Measurements from ENCODE around the gene PTPRN2.

Gene PTPRN2

DNA sequence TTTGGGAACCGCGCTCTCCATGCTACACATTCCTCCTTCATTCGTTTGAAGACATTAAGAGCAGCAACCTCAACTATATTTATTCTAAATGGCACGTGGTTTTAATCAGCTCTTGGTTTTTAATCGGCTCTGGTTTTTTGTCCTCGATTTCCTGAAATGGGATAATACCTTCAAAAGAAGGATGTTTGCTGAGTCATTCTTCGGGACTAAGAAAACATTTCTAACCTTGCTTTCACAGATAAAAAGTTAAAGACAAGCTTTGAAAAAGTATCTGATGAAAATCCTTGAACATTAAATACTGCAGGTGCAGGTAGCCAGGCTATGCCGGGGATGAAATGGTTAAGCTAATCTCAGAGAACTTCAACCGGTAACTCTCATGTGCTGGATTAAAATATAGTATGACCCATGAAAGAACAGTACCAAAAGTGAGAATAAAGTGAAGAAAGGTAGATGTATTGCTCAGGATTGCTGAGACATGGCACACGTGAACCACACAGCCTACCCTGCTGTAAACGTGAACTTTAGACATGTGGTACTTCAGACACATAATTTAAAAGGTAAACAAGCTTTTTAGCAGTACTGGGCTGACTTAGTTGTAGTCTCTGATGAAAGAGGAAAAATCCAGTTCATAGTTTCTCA is 89.1 kb downstream of the PTPRN2 start:
- no peak for DNase-seq (ENCODE audit: low read depth, low spot score)
- no peak overlapping the region for H3K27ac ChIP-seq

GRCh38 chr7:158497627-158498026 is 90.0 kb downstream of the PTPRN2 start:
- no peak for DNase-seq (ENCODE audit: low read depth, low spot score)
- H3K27ac ChIP-seq, result no peak overlapping the region

DNA sequence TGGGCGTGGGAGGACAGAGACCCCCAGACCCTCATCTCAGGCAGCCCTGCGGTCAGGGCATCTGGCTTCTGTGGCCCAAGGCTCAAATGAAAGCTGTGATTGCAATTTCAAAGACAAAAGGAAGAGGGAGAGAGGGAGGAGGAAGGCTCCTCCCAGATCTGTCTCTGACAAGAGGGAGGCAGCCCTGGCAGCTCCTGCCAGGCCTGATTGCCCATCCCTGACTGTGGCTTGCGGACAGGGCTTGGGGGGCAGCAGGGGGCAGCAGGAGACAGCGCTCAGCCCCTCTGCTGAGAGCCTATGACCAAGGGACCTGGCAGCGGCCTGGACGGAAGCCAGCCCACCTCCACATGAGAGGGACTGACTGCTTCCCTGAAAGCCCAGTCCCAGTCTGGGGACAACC is 91.8 kb downstream of the PTPRN2 start:
- H3K27ac ChIP-seq, result no peak overlapping the region
- no peak for DNase-seq (ENCODE audit: low read depth, low spot score)

- DNase-seq (ENCODE audit: low read depth, low spot score), result no peak
- no peak overlapping the region for H3K27ac ChIP-seq
Measured at GRCh38 chr7:158495216-158495615, 92.4 kb downstream of the PTPRN2 start.

DNA sequence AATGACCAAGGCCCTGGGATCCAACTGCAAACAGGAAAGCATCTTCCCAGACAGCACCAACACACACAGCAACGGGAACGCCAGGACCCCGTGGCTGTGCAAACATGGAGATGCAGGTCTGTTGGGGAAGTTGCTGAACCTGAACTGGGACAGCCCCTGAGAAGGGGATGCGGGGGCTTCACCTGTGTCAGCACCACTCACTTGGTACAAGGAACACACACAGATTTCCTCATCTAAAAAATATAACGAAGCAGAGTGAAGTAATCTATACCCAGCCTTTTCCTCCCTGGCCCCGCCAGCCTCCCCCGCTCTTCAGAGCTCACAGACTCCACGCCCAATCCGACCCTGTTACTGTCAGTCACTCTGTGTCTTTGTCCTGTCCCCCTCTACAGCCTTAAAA is 93.0 kb downstream of the PTPRN2 start:
- H3K27ac ChIP-seq, result no peak overlapping the region
- DNase-seq (ENCODE audit: low read depth, low spot score), result no peak

- H3K27ac ChIP-seq, result no peak overlapping the region
- DNase-seq (ENCODE audit: low read depth, low spot score), result no peak
Measured at GRCh38 chr7:158494162-158494586, 93.4 kb downstream of the PTPRN2 start.

- no peak for DNase-seq (ENCODE audit: low read depth, low spot score)
- no peak overlapping the region for H3K27ac ChIP-seq
Measured at GRCh38 chr7:158492367-158492764, 95.3 kb downstream of the PTPRN2 start.

DNA sequence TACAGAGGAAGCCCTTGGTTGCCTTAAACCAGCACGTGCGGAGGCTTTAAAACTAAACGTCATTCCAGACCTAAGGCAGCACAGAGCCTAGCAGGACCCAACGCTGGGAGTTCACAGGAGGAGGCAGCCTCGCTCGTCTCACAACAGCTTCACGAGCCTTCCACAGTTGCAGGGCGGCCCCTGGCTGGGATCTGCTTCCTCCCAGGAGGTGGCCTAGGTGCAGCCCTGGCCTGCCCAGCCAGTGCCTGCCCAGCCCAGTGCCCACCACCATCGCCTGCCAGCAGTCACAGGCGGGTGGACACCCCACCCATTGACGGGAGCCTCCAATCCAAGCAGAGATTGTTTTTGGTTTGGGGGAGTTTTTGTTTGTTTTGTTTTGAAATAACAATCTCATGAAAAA is 96.5 kb downstream of the PTPRN2 start:
- no peak for DNase-seq (ENCODE audit: low read depth, low spot score)
- no peak overlapping the region for H3K27ac ChIP-seq

DNA sequence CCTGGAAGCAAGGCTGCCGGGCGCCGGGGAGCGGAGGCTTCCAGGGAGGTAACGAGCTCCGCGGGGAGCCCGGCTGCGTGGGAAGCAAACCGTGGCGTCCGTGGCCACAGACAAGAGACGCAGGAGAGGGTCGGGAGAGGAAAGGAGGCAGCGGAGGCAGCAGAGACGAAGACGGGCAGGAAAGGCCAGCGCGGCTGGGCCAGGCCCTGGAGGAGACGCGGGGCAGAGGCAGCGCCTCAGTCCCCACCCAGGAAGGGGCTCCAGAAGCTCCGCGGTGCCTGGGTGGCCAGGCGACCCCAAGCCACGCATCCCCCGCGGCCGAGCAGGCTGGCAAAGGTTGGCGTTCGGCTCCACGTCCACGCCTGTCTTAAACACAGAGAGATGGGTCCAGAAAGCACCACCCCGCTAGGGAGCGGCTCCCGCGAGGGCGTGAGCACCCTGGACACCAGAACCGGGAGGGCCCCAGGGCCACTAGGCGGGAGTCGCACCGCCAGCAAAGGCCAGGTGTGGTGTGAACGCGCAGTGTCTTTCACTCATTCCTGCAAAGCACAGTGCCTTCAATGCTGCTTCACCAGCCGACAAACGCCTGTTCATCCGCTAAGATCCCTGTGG is 97.3 kb downstream of the PTPRN2 start:
- DNase-seq (ENCODE audit: low read depth, low spot score), result no peak
- H3K27ac ChIP-seq, result no peak overlapping the region

GRCh38 chr7:158489462-158490155 is 98.0 kb downstream of the PTPRN2 start:
- no peak overlapping the region for H3K27ac ChIP-seq
- DNase-seq (ENCODE audit: low read depth, low spot score), result no peak

GRCh38 chr7:158488181-158488971 is 99.2 kb downstream of the PTPRN2 start:
- no peak overlapping the region for H3K27ac ChIP-seq
- DNase-seq (ENCODE audit: low read depth, low spot score), result no peak

DNA sequence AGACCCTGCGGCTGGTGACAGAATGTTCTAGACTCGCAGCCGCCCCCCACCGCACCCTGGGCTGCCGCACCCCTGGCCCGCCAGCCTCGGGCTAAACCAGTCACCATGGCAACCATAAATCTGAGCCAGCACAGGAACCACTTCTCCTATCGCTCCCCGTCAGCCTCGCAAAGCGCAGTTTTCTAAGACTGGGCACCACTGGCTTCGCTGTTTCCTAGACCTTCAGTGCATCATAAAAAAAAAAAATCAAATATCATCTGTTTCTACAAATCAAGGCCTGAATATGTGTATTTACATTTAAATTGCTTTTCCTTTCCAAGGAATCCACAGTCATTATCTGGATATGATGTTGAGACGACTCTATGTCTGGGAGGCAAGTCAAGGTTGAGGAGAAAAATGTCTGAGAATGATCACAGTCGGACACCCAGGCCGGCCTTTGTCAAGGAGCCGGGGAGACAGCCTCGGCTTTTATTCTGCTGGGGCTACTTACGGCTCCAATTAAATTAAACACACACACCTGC is 99.9 kb downstream of the PTPRN2 start:
- no peak overlapping the region for H3K27ac ChIP-seq
- no peak for DNase-seq (ENCODE audit: low read depth, low spot score)

DNA sequence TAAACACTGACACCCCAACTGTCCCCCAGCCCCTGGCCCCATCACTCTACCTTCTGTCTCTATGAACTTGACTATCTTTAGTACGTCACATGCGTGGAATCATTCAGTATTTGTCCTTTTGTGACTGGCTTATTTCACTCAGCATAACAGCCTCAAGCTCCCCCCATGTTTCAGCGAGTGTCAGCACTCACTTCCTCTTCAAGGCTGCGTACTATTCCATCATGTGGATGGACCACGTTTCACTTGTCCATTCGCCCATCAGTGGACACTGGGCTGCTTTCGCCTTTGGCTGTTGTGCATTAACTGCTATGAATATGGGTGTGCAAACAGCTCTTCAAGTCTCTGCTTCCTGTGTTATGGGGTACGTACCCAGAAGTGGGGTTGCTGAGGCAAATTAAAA is 100.7 kb downstream of the PTPRN2 start:
- no peak overlapping the region for H3K27ac ChIP-seq
- no peak for DNase-seq (ENCODE audit: low read depth, low spot score)

- DNase-seq (ENCODE audit: low read depth, low spot score), result no peak
- H3K27ac ChIP-seq, result no peak overlapping the region
Measured at GRCh38 chr7:158484801-158485531, 102.7 kb downstream of the PTPRN2 start.

- no peak overlapping the region for H3K27ac ChIP-seq
- no peak for DNase-seq (ENCODE audit: low read depth, low spot score)
Measured at GRCh38 chr7:158482480-158482879, 105.1 kb downstream of the PTPRN2 start.

GRCh38 chr7:158479664-158480025 is 108.0 kb downstream of the PTPRN2 start:
- H3K27ac ChIP-seq, result no peak overlapping the region
- no peak for DNase-seq (ENCODE audit: low read depth, low spot score)

DNA sequence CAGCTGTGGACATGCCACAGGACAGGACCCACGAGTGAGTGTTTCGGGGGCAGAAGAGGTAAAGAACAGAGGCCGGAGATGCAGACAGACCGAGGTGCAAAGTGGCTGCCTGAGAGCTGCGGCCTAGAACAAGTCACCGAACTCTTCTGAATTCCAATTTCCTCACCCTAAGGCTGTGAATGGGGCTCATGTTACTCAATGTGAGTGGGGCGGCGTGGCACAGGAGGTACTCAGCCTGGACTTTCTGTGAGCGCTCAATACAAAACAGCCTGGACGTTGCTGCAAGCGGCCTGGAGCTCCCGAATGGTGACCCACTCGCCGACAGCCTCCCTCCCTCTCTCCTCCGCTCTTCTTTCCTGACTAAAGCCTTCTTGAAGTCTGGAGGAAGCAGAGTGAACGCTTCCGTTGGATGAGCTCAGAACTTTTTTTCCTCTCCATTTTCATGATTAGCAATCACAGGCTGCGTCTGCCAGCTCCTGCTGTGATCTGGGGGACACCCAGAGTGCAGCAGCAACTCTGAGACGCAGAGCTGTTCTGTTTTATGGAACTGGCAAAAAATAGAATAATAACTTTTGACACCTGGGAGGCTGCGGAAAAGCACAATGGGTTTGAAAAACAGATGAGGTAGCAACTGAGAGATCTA is 108.5 kb downstream of the PTPRN2 start:
- no peak overlapping the region for H3K27ac ChIP-seq
- DNase-seq (ENCODE audit: low read depth, low spot score), result no peak

GRCh38 chr7:158477866-158478265 is 109.8 kb downstream of the PTPRN2 start:
- DNase-seq (ENCODE audit: low read depth, low spot score), result no peak
- no peak overlapping the region for H3K27ac ChIP-seq

GRCh38 chr7:158476331-158476932 is 111.2 kb downstream of the PTPRN2 start:
- DNase-seq (ENCODE audit: low read depth, low spot score), result no peak
- H3K27ac ChIP-seq, result no peak overlapping the region

Data from epithelial cell of prostate (primary cell).